BE2C (cell line): ENCODE measurements around the gene SYT9.

Experiments
- DNase-seq: peaks from one replicate; pipeline ENCODE4 v3.0.0-alpha.2; 2020
- H3K27me3 ChIP-seq: fragments of 250-450 bp; sonication (Bioruptor Pico); 2 replicates; pipeline ENCODE4 v1.5.1; 2020; ENCODE audit warnings: mild to moderate bottlenecking
- H3K36me3 ChIP-seq: fragments of 250-450 bp; sonication (Bioruptor Pico); 2 replicates; pipeline ENCODE4 v1.5.1; 2020; ENCODE audit warnings: mild to moderate bottlenecking
- H3K4me1 ChIP-seq: fragments of 250-450 bp; sonication (Bioruptor Pico); 2 replicates; pipeline ENCODE4 v1.5.1; 2020
- H3K4me3 ChIP-seq: 2 replicates; pipeline ENCODE4 v1.5.1; 2011; ENCODE audit warnings: low read depth, low read length
- H3K9me3 ChIP-seq: fragments of 250-450 bp; sonication (Bioruptor Pico); 2 replicates; pipeline ENCODE4 v1.5.1; 2020
- CTCF ChIP-seq: IDR thresholded peaks from 2 replicates; pipeline ENCODE4 v1.5.1; 2012; ENCODE audit warnings: mild to moderate bottlenecking, low read depth, low read length

Gene SYT9

GRCh38 chr11:7485186-7486097 is 233.7 kb downstream of the SYT9 start, which contains the start of gene OLFML1:
Gene OLFML1, plus strand, starts transcription at chr11:7485506. Its CDS starts 370 bp downstream, at chr11:7485876.
- DNase-seq, result no peak
- no peaks in the 10 kb centered on the region for H3K36me3 ChIP-seq

GRCh38 chr11:7486098-7486780 is 234.5 kb downstream of the SYT9 start:
- no peak for TF ChIP-seq CTCF
- DNase-seq, result no peak
- Histone ChIP-seq H3K4me1 (no peaks in the 10 kb centered on the region), H3K27me3 (no peaks in the 10 kb centered on the region), H3K4me3 (no peak overlapping the region), H3K9me3 (no peaks in the 10 kb centered on the region), H3K36me3 (no peaks in the 10 kb centered on the region)

More at GRCh38 chr11:7485186-7486097, 233.7 kb downstream of the SYT9 start, which contains the start of gene OLFML1:
- H3K4me1 ChIP-seq, result no peaks in the 10 kb centered on the region
- H3K9me3 ChIP-seq, result no peaks in the 10 kb centered on the region
- H3K27me3 ChIP-seq, result no peaks in the 10 kb centered on the region
- no peak within 1 kb of the TSS for H3K4me3 ChIP-seq
- no peak for TF ChIP-seq CTCF

- Histone ChIP-seq H3K27me3 (no peaks in the 10 kb centered on the region), H3K9me3 (no peaks in the 10 kb centered on the region), H3K36me3 (no peaks in the 10 kb centered on the region), H3K4me3 (no peak overlapping the region), H3K4me1 (no peaks in the 10 kb centered on the region)
- no peak for TF ChIP-seq CTCF
- DNase-seq, result no peak
Measured at GRCh38 chr11:7486781-7487140, 235.1 kb downstream of the SYT9 start.

- Histone ChIP-seq H3K4me1 (no peaks in the 10 kb centered on the region), H3K4me3 (no peak overlapping the region), H3K36me3 (no peaks in the 10 kb centered on the region), H3K27me3 (no peaks in the 10 kb centered on the region), H3K9me3 (no peaks in the 10 kb centered on the region)
- DNase-seq, result no peak
- no peak for TF ChIP-seq CTCF
Measured at GRCh38 chr11:7487360-7487759, 235.7 kb downstream of the SYT9 start.

- Histone ChIP-seq H3K36me3 (no peaks in the 10 kb centered on the region), H3K4me3 (no peak overlapping the region), H3K27me3 (no peaks in the 10 kb centered on the region), H3K9me3 (no peaks in the 10 kb centered on the region), H3K4me1 (no peaks in the 10 kb centered on the region)
- DNase-seq, result no peak
- TF ChIP-seq CTCF, result no peak
Measured at GRCh38 chr11:7488681-7489080, 237.0 kb downstream of the SYT9 start.

- H3K4me1 ChIP-seq, result no peaks in the 10 kb centered on the region
- H3K4me3 ChIP-seq, result no peak overlapping the region
- H3K27me3 ChIP-seq, result no peaks in the 10 kb centered on the region
- no peaks in the 10 kb centered on the region for H3K36me3 ChIP-seq
- no peaks in the 10 kb centered on the region for H3K9me3 ChIP-seq
- DNase-seq, result no peak
- no peak for TF ChIP-seq CTCF
Measured at GRCh38 chr11:7489376-7489775, 237.7 kb downstream of the SYT9 start.
